Epithelial cell of proximal tubule (primary cell): Measurements from ENCODE around the gene PLXNB3. TPM values are rescaled to one million over a fixed set of nuclear protein-coding genes. Genes with fewer than 3 reads are reported as not detected.
"Not testable (repeated sequence)": the region's sequence is repeated elsewhere in the genome, so short reads cannot be mapped to it uniquely, and the experiment has no call there.

ENCODE experiments used
- DNase-seq: peaks from one replicate; pipeline ENCODE4 v3.0.0-alpha.2; 2011; ENCODE audit warnings: low read depth
- H3K4me3 ChIP-seq: 2 replicates; pipeline ENCODE4 v1.5.1; 2011; ENCODE audit warnings: low read depth, mild to moderate bottlenecking, low read length
- CTCF ChIP-seq: conservative IDR thresholded peaks from 2 replicates; pipeline ENCODE4 v1.5.1; 2012; ENCODE audit warnings: low read depth, mild to moderate bottlenecking, low read length
- total RNA-seq: library from RNA; depleted of rRNA; stranded (reverse); fragments of >200 nt; gene quantifications from 2 replicates; pipeline ENCODE4 v1.2.3, GENCODE V29; 2015

PLXNB3 gene
- total RNA-seq, 1 donor from 2014 or later = 7.4 TPM

GRCh38 chrX:153727123-153727931, 36.7 kb upstream of the PLXNB3 start:
- peak overlapping the region; percentile 7 for H3K4me3 ChIP-seq
- no peak for DNase-seq
- no peak for TF ChIP-seq CTCF

DNA sequence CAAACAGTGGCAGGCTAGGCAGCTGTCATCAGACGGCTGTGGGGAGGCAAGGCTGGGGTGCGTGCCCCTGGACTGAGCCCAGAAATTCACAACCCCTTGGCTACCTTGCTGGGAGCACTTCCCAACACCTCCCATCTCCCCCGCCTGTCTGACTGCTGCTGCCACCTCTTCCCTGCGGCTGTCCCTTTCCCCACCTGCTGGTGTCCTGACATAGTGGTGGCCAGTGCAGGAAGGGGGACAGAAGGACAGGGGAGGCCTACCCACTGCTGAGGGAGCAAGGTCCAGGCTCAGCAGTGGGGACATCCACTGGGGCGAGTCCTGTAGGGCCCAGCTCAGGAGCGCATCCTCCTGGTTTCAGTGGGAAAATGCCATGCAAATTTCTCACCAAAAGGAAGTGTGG, 36.0 kb upstream of the PLXNB3 start:
- TF ChIP-seq CTCF = no peak
- H3K4me3 ChIP-seq = no peak overlapping the region
- DNase-seq = no peak

GRCh38 chrX:153728951-153729631, 35.0 kb upstream of the PLXNB3 start:
- no peak overlapping the region for H3K4me3 ChIP-seq
- no peak for TF ChIP-seq CTCF
- no peak for DNase-seq

GRCh38 chrX:153730115-153730514, 33.9 kb upstream of the PLXNB3 start:
- H3K4me3 ChIP-seq, DNase-seq: not testable (repeated sequence)

DNA sequence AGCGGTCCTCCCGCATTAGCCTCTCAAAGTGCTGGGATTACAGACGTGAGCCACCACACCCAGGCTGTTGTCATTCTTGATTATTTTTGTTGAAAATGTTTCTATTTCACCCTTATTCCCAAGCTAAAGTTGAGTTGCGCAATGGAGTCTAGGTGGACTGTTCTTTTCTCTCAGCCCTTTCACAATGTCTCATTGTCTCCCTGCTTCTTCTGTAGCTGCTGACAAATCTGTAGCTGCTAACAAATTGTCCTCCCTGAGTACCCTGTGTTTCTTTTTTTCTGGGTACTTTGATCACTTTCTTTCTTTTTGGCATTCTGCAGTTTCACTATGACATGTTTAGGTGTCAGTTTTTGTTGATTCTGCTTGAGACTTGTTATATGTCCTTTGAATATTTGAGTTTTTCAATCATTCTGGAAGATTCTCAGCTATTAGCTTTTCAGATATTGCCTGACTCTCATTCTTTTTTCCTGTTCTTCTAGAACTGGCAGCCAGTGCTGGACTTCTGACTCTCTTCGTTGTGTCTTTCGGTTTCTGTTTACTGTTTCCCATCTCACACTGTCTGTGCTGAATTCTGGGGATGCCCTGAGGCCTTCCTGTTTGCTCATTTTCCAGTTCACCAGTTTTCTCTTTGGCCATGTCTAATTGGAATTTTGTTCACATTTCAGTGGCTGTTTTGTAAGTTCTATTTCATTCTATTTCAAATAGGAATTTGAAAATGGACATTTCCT, 32.8 kb upstream of the PLXNB3 start:
- DNase-seq = no peak
- no peak for TF ChIP-seq CTCF
- no peak overlapping the region for H3K4me3 ChIP-seq

DNA sequence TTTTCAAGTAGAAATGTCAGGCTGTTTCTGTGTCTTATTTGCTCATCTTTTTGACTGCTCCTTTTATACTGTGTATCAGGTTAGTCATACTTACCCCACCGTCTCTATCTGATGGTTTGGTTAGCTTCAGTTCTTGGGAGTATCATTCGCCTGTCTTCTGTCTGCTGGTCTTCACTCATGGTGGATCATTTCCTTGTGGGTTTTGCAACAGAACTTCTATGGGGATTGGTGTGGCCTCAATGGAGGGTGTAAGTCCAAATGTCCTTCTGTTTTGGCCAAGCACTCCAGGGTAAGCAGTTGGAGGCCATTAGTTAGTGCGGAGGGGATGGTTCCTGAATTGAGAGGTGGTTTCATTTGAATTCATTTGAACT, 32.2 kb upstream of the PLXNB3 start:
- DNase-seq = no peak
- no peak for TF ChIP-seq CTCF
- no peak overlapping the region for H3K4me3 ChIP-seq

GRCh38 chrX:153732401-153732800, 31.6 kb upstream of the PLXNB3 start:
- TF ChIP-seq CTCF = no peak
- no peak for DNase-seq
- H3K4me3 ChIP-seq = no peak overlapping the region
